Left ventricle myocardium inferior (tissue), 1 donor: ENCODE results near the gene AATK. TPM values are rescaled to one million over a fixed set of nuclear protein-coding genes. Genes with fewer than 3 reads are reported as not detected.

Experiments
- DNase-seq: peaks from one replicate; pipeline ENCODE4 v3.0.0-alpha.2; 2020
- H3K27ac ChIP-seq: fragments of 200-600 bp; replicated peaks from 2 replicates; pipeline ENCODE4 v1.8.0; 2021
- H3K27me3 ChIP-seq: fragments of 200-600 bp; 2 replicates; pipeline ENCODE4 v1.8.0; 2021; ENCODE audit warnings: low read depth
- H3K36me3 ChIP-seq: fragments of 200-600 bp; 2 replicates; pipeline ENCODE4 v1.8.0; 2021
- H3K4me1 ChIP-seq: fragments of 200-600 bp; 2 replicates; pipeline ENCODE4 v1.8.0; 2021
- H3K4me3 ChIP-seq: fragments of 200-600 bp; 2 replicates; pipeline ENCODE4 v1.8.0; 2021; ENCODE audit warnings: mild to moderate bottlenecking, moderate library complexity
- H3K9me3 ChIP-seq: fragments of 200-600 bp; replicated peaks from 2 replicates; pipeline ENCODE4 v1.8.0; 2021
- intact Hi-C: fragments of 100-400 bp; cut with micrococcal nuclease; formaldehyde crosslinking; loops from one replicate; pipeline ENCODE4 v1.11.0; 2022
- total RNA-seq: library from RNA; stranded (reverse); fragmentation: NEBNext Ultra II Directional; extraction: Animal tissue kit (Norgen Biotek cat#: 25700); gene quantifications from one replicate; pipeline ENCODE4 v1.2.1, GENCODE V29; 2021
- TF ChIP-seq, protein P1 (sequence below): fragments of 200-600 bp; IDR thresholded peaks from 2 replicates; pipeline ENCODE4 v1.8.0; 2021; ENCODE audit warnings: antibody characterized with exemption, mild to moderate bottlenecking, borderline replicate concordance
- donor health status: DM: no; HTN: yes; CAD: no; lungs with severe emphysema.

Gene AATK
- total RNA-seq, 1 donor from 2014 or later = 2.3 TPM

DNA sequence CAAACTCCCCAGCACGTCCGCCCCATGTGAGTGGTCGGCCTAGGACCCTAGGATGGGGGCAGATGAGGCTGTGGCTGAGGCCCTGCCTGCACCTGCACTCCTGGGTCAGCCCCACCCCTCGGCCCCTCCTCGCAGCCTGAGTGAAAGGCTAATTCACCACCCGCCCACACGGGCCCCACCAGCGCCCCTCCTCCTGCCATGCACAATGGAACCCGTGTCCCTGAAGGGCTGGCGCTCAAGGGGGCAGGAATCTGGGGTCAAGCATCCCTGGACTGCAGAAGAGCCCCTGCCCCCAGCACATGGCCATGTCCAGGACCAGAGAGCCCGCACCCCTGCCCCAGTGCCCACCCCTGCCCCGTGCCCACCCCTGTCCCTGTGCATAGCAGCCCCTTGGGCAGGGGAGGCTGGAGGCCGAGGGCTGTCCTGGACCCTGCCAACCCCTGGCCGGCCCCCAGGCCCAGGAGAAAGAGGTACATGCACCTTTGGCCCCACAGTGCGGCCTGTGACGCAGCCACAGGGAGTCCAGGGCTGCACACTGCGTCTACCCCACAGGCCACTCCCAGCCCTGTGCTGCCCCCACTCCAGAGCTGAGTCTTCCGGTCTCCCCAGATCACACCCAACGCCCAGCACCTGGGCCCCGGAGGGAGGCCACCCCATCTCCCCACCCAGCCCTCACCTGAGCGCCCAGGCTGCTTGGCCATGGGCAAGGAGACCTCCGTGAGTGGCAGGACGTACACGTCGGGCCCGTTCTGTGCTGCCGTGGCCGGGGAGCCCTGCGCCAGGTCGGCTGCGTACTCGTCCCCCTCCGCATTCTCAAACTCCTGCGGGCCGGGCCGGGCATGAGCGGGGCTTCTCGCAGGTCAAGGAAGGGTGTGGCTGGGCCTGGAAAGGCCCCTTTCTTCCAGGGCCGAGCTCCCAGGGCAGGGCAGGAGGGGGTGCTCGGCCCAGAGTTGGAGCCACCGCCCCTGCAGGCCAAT, 35.3 kb downstream of the AATK start:
- H3K27me3 ChIP-seq = no peaks in the 10 kb centered on the region
- H3K4me1 ChIP-seq = peaks cover 12% of the 10 kb centered on the region
- no peaks in the 10 kb centered on the region for H3K36me3 ChIP-seq
- H3K9me3 ChIP-seq = no peaks in the 10 kb centered on the region
- intact Hi-C loops = no loop called here
- TF ChIP-seq, protein P1, sequence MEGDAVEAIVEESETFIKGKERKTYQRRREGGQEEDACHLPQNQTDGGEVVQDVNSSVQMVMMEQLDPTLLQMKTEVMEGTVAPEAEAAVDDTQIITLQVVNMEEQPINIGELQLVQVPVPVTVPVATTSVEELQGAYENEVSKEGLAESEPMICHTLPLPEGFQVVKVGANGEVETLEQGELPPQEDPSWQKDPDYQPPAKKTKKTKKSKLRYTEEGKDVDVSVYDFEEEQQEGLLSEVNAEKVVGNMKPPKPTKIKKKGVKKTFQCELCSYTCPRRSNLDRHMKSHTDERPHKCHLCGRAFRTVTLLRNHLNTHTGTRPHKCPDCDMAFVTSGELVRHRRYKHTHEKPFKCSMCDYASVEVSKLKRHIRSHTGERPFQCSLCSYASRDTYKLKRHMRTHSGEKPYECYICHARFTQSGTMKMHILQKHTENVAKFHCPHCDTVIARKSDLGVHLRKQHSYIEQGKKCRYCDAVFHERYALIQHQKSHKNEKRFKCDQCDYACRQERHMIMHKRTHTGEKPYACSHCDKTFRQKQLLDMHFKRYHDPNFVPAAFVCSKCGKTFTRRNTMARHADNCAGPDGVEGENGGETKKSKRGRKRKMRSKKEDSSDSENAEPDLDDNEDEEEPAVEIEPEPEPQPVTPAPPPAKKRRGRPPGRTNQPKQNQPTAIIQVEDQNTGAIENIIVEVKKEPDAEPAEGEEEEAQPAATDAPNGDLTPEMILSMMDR = no peak
- DNase-seq = no peak
- no peak overlapping the region for H3K27ac ChIP-seq
- no peak overlapping the region for H3K4me3 ChIP-seq

DNA sequence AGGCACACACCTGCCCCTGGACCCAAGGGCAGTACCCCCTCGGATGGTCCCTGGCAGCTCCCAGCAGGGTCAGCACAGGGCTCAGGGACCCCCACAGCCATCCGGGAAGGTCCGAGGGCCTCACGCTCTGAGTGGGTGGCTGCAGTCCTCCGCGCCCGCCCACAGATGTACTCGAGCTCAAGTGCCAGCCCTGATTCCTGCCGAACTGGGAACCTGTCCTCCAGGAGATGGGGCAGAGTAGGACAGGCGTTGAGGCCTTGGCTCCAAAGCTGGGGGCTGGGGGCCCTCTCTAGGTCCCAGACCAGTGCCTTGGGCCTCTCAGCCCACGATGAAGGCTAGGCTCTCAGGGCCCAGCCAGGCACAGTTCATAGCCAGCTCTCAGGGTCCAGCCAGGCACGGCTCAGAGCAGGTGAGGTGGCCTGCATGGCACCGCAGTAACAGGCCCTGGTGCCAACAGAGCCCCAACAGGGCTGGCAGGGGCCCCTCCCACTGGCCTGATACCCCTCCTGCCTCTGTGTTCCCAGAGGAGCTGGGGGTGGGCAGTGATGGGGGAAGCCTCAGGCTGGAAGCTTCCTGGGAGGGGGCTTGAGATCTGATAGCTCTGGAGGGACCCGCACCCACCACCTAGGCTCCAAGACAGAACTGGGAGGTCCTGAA, 36.2 kb downstream of the AATK start:
- Histone ChIP-seq H3K27ac (no peak overlapping the region), H3K4me3 (no peak overlapping the region), H3K27me3 (no peaks in the 10 kb centered on the region), H3K36me3 (no peaks in the 10 kb centered on the region), H3K4me1 (peaks cover 18% of the 10 kb centered on the region), H3K9me3 (no peaks in the 10 kb centered on the region)
- DNase-seq = no peak
- TF ChIP-seq, protein P1 = no peak
- intact Hi-C loops = no loop called here

DNA sequence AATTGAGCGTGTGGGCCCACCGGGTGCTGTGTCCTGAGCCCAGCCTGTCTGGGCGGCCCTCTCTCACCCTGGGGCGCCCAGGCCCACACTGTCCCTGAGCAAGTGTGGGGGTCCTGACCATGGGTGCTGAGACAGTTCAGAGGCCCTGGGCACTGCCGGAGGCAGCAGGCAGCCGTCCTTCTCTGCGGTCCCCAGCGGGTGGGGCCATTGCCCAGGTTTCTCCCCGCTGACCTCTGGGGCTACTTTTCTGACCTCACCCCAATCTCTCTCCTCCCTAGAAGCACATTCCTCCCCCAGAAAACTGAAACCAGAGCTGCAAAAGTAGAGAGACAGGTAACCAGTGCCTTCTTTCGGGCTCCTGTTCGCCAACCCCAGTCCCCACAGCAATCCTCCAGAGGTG, 36.7 kb downstream of the AATK start:
- no peak overlapping the region for H3K27ac ChIP-seq
- H3K36me3 ChIP-seq = no peaks in the 10 kb centered on the region
- intact Hi-C loops = no loop called here
- no peaks in the 10 kb centered on the region for H3K9me3 ChIP-seq
- peaks cover 18% of the 10 kb centered on the region for H3K4me1 ChIP-seq
- peaks cover 2% of the 10 kb centered on the region for H3K27me3 ChIP-seq
- no peak for DNase-seq
- no peak overlapping the region for H3K4me3 ChIP-seq
- TF ChIP-seq, protein P1 = no peak

DNA sequence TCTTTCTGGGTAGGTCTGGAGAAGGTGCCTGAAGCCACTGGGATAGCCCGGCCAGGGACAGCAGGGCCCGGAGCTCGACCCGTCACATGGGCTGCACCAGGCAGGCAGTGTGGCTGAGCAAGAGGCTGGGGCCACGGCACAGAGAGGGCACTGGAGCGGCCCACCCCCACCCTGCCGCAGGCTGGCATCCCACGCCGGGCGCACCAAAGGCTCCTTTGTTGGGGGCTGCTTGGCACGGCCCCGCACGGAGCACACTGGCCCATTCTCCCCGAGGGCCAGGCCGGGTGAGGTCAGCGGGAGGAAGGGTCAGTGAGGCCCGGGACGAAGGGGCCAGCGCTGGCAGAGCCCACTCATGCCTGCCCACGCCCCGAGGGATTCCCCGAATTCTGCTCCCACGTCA, 37.2 kb downstream of the AATK start:
- intact Hi-C loops = no loop called here
- TF ChIP-seq, protein P1 = no peak
- peaks cover 6% of the 10 kb centered on the region for H3K27me3 ChIP-seq

DNA sequence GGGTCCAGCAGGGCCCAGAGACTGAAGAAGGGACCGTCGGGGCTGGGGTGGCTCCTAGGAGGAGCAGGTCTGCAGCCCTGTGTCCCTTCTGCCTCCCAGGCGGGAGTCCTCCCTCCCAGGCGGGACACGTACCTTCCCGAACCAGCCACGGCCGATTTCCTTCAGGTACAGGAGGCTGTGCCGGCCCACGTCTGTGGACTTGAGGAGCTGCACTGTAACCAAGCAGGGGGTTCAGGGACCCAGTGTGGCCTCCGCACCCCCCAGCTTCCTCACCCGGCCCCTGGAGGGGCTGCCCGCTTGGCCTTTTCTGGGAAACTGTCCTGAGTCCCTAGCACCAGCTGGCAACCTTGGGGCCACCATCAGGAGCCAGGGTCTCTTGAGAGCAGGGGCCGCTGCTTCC, 37.7 kb downstream of the AATK start:
- H3K27ac ChIP-seq = peak overlapping the region; percentile 19
- TF ChIP-seq, protein P1 = no peak
- no peaks in the 10 kb centered on the region for H3K9me3 ChIP-seq
- DNase-seq = no peak
- intact Hi-C loops = no loop called here
- H3K36me3 ChIP-seq = no peaks in the 10 kb centered on the region
- H3K27me3 ChIP-seq = peaks cover 6% of the 10 kb centered on the region
- H3K4me3 ChIP-seq = peak overlapping the region; percentile 32
- peaks cover 18% of the 10 kb centered on the region for H3K4me1 ChIP-seq

More for the DNA sequence above, 37.2 kb downstream of the AATK start:
- Histone ChIP-seq H3K9me3 (no peaks in the 10 kb centered on the region), H3K36me3 (no peaks in the 10 kb centered on the region), H3K4me3 (peak overlapping the region; percentile 32), H3K27ac (no peak overlapping the region), H3K4me1 (peaks cover 18% of the 10 kb centered on the region)
- DNase-seq = no peak
